ENCODE results near the gene NSD1. TPM values are rescaled to one million over a fixed set of nuclear protein-coding genes. Genes with fewer than 3 reads are reported as not detected.

The NSD1 gene
- total RNA-seq, 1 donor: 53.2 TPM

- Histone ChIP-seq H3K4me1 (ENCODE audit: insufficient read depth, low read length) (no peaks in the 10 kb centered on the region), H3K4me2 (ENCODE audit: insufficient read depth, low read length) (no peak overlapping the region), H3K79me2 (ENCODE audit: insufficient read depth, low read length) (peaks cover 85% of the 10 kb centered on the region), H4K20me1 (ENCODE audit: insufficient read depth, low read length) (peaks cover 26% of the 10 kb centered on the region), H3K27ac (ENCODE audit: low read depth, low read length) (no peak overlapping the region), H3K4me3 (ENCODE audit: insufficient read depth, low read length) (no peak overlapping the region), H3K36me3 (ENCODE audit: insufficient read depth, low read length) (peaks cover under 1% of the 10 kb centered on the region), H2AFZ (ENCODE audit: low read length) (no peak overlapping the region), H3K9me3 (ENCODE audit: low read depth, low read length) (no peaks in the 10 kb centered on the region), H3K27me3 (ENCODE audit: insufficient read depth, low read length) (no peaks in the 10 kb centered on the region)
- DNase-seq (ENCODE audit: insufficient read length, low spot score, missing footprints): no peak
- TF ChIP-seq CTCF (IDR thresholded peaks at IDR 0.05; ENCODE audit: extremely low read depth, low read depth, low read length): no peak
Measured at GRCh38 chr5:177186645-177187044, 53.1 kb downstream of the NSD1 start.

- H3K4me2 ChIP-seq (ENCODE audit: insufficient read depth, low read length): no peak overlapping the region
- no peak for DNase-seq (ENCODE audit: insufficient read length, low spot score, missing footprints)
- H4K20me1 ChIP-seq (ENCODE audit: insufficient read depth, low read length): peaks cover 22% of the 10 kb centered on the region
- H3K4me1 ChIP-seq (ENCODE audit: insufficient read depth, low read length): peaks cover 3% of the 10 kb centered on the region
- H3K4me3 ChIP-seq (ENCODE audit: insufficient read depth, low read length): no peak overlapping the region
- no peaks in the 10 kb centered on the region for H3K9me3 ChIP-seq (ENCODE audit: low read depth, low read length)
- TF ChIP-seq CTCF (IDR thresholded peaks at IDR 0.05; ENCODE audit: extremely low read depth, low read depth, low read length): no peak
- H3K36me3 ChIP-seq (ENCODE audit: insufficient read depth, low read length): peaks cover 13% of the 10 kb centered on the region
- H2AFZ ChIP-seq (ENCODE audit: low read length): no peak overlapping the region
- no peaks in the 10 kb centered on the region for H3K27me3 ChIP-seq (ENCODE audit: insufficient read depth, low read length)
- H3K79me2 ChIP-seq (ENCODE audit: insufficient read depth, low read length): peaks cover 69% of the 10 kb centered on the region
- no peak overlapping the region for H3K27ac ChIP-seq (ENCODE audit: low read depth, low read length)
Measured at GRCh38 chr5:177188775-177189174, 55.2 kb downstream of the NSD1 start.

- Histone ChIP-seq H2AFZ (ENCODE audit: low read length) (no peak overlapping the region), H3K9me3 (ENCODE audit: low read depth, low read length) (no peaks in the 10 kb centered on the region), H3K27ac (ENCODE audit: low read depth, low read length) (peak overlapping the region; percentile 25), H4K20me1 (ENCODE audit: insufficient read depth, low read length) (peaks cover 18% of the 10 kb centered on the region), H3K36me3 (ENCODE audit: insufficient read depth, low read length) (peaks cover 14% of the 10 kb centered on the region), H3K4me2 (ENCODE audit: insufficient read depth, low read length) (no peak overlapping the region), H3K4me3 (ENCODE audit: insufficient read depth, low read length) (no peak overlapping the region), H3K4me1 (ENCODE audit: insufficient read depth, low read length) (peaks cover 9% of the 10 kb centered on the region), H3K27me3 (ENCODE audit: insufficient read depth, low read length) (no peaks in the 10 kb centered on the region), H3K79me2 (ENCODE audit: insufficient read depth, low read length) (peaks cover 63% of the 10 kb centered on the region)
- peak; percentile 49 for DNase-seq (ENCODE audit: insufficient read length, low spot score, missing footprints)
- no peak for TF ChIP-seq CTCF (IDR thresholded peaks at IDR 0.05; ENCODE audit: extremely low read depth, low read depth, low read length)
Measured at GRCh38 chr5:177189416-177189815, 55.8 kb downstream of the NSD1 start.

GRCh38 chr5:177189965-177190364, 56.4 kb downstream of the NSD1 start:
- Histone ChIP-seq H3K4me3 (ENCODE audit: insufficient read depth, low read length) (no peak overlapping the region), H3K27ac (ENCODE audit: low read depth, low read length) (no peak overlapping the region), H2AFZ (ENCODE audit: low read length) (no peak overlapping the region), H3K9me3 (ENCODE audit: low read depth, low read length) (no peaks in the 10 kb centered on the region), H3K4me1 (ENCODE audit: insufficient read depth, low read length) (peaks cover 13% of the 10 kb centered on the region), H3K4me2 (ENCODE audit: insufficient read depth, low read length) (no peak overlapping the region), H4K20me1 (ENCODE audit: insufficient read depth, low read length) (peaks cover 13% of the 10 kb centered on the region), H3K27me3 (ENCODE audit: insufficient read depth, low read length) (no peaks in the 10 kb centered on the region), H3K36me3 (ENCODE audit: insufficient read depth, low read length) (peaks cover 16% of the 10 kb centered on the region), H3K79me2 (ENCODE audit: insufficient read depth, low read length) (peaks cover 61% of the 10 kb centered on the region)
- no peak for DNase-seq (ENCODE audit: insufficient read length, low spot score, missing footprints)
- no peak for TF ChIP-seq CTCF (IDR thresholded peaks at IDR 0.05; ENCODE audit: extremely low read depth, low read depth, low read length)

Data from osteoblast (primary cell).